HL-60 (cell line): ENCODE data around the gene SHOC1.

Source experiments
- CTCF ChIP-seq: IDR thresholded peaks from one replicate; pipeline ENCODE4 v1.5.1; 2011; ENCODE audit warnings: low read length, control low read depth, inconsistent platforms; ENCODE audit not compliant: insufficient read depth
- GABPA ChIP-seq: IDR thresholded peaks from 2 replicates; pipeline ENCODE4 v1.6.1; 2012; ENCODE audit warnings: low read depth
- POLR2AphosphoS5 ChIP-seq: IDR thresholded peaks from 2 replicates; pipeline ENCODE4 v1.6.1; 2012; ENCODE audit warnings: low read depth
- REST ChIP-seq: IDR thresholded peaks from 2 replicates; pipeline ENCODE4 v1.6.1; 2012; ENCODE audit warnings: low read depth; ENCODE audit not compliant: insufficient replicate concordance

- TF ChIP-seq CTCF = no peak
- TF ChIP-seq REST = no peak
- TF ChIP-seq POLR2AphosphoS5 = no peak
- no peak for TF ChIP-seq GABPA
These were observed 5.3 kb upstream of the SHOC1 start for GRCh38 chr9:111799915-111800526.
